Measurements from ENCODE around the gene FBXL19.

The FBXL19 gene

GRCh38 chr16:30967795-30968194, 44.4 kb downstream of the FBXL19 start:
- DNase-seq = no peak

- DNase-seq = no peak
Measured at GRCh38 chr16:30969246-30969842, 46.0 kb downstream of the FBXL19 start.

GRCh38 chr16:30971298-30971697, 47.9 kb downstream of the FBXL19 start:
- no peak for DNase-seq

GRCh38 chr16:30972872-30973271, 49.5 kb downstream of the FBXL19 start:
- DNase-seq = no peak

GRCh38 chr16:30974348-30974747, 51.0 kb downstream of the FBXL19 start:
- no peak for DNase-seq

- no peak for DNase-seq
Measured at GRCh38 chr16:30976486-30976885, 53.1 kb downstream of the FBXL19 start.

GRCh38 chr16:30977502-30977901, 54.1 kb downstream of the FBXL19 start:
- DNase-seq = peak; percentile 18

GRCh38 chr16:30979170-30980022, 56.0 kb downstream of the FBXL19 start:
- DNase-seq = no peak

GRCh38 chr16:30980023-30980371, 56.6 kb downstream of the FBXL19 start:
- DNase-seq = no peak

GRCh38 chr16:30980434-30980833, 57.1 kb downstream of the FBXL19 start:
- DNase-seq = no peak

- no peak for DNase-seq
Measured at GRCh38 chr16:30980959-30981358, 57.6 kb downstream of the FBXL19 start.

GRCh38 chr16:30982548-30983288, 59.3 kb downstream of the FBXL19 start:
- DNase-seq = no peak

- no peak for DNase-seq
Measured at GRCh38 chr16:30983289-30983889, 60.0 kb downstream of the FBXL19 start.

- DNase-seq = no peak
Measured at GRCh38 chr16:30983898-30984610, 60.7 kb downstream of the FBXL19 start.

GRCh38 chr16:30984669-30985400, 61.5 kb downstream of the FBXL19 start, which contains the start of gene HSD3B7:
Gene HSD3B7 (plus strand): TSS chr16:30985207. CDS start chr16:30985659, 452 bp downstream.
- DNase-seq = peak; percentile 81

- peak; percentile 12 for DNase-seq
Measured at GRCh38 chr16:30985401-30986128, 62.2 kb downstream of the FBXL19 start.

- no peak for DNase-seq
Measured at GRCh38 chr16:30986129-30986991, 63.0 kb downstream of the FBXL19 start.

- no peak for DNase-seq
Measured at GRCh38 chr16:30987581-30988190, 64.3 kb downstream of the FBXL19 start.

- DNase-seq = no peak
Measured at GRCh38 chr16:30989469-30990047, 66.2 kb downstream of the FBXL19 start.

Measured in activated CD4-positive, alpha-beta T cell treated with anti-CD3 and anti-CD28 coated beads, Interleukin-2, amount 50 U/mL, for 1 hour (primary cell).